H1 (cell line): Measurements from ENCODE around the gene DARS2. TPM values are rescaled to one million over a fixed set of nuclear protein-coding genes. Genes with fewer than 3 reads are reported as not detected.

Experiments used
- CTCF ChIA-PET: fragments of 300-600 bp; sonication (Branson Sonifier 250); formaldehyde crosslinking; loops from one replicate; lab custom pipeline; 2021; ENCODE audit not compliant: partially characterized antibody; lab: Charles Lee
- POLR2A ChIA-PET: fragments of 300-600 bp; sonication (Branson Sonifier 250); formaldehyde crosslinking; loops from one replicate; lab custom pipeline; 2021; ENCODE audit warnings: inconsistent platforms; ENCODE audit not compliant: partially characterized antibody; lab: Charles Lee
- DNase-seq, 2 experiments: peaks; one replicate each; pipeline versions ENCODE4 v3.0.0 to v3.0.0-alpha.2; 2010 to 2022; ENCODE audit warnings: low spot score in 2 of 2, low read depth in 1 of 2, mixed read lengths in 1 of 2
- FAIRE-seq: peaks from 2 replicates; lab custom pipeline; 2011; peaks lifted over from hg19 to GRCh38; lab: Jason Lieb, UNC
- H2AFZ ChIP-seq: 2 replicates; pipeline ENCODE4 v1.8.1; 2012; ENCODE audit warnings: low read length, inconsistent platforms
- H2AK5ac ChIP-seq: 2 replicates; pipeline ENCODE4 v1.6.1; 2013; ENCODE audit warnings: low read depth, low read length
- H2BK120ac ChIP-seq: replicated peaks from 2 replicates; pipeline ENCODE3; 2013; ENCODE audit warnings: low read depth, low read length, inconsistent platforms
- H2BK12ac ChIP-seq: 2 replicates; pipeline ENCODE4 v1.6.1; 2013; ENCODE audit warnings: low read depth, low read length
- H2BK15ac ChIP-seq: 2 replicates; pipeline ENCODE4 v1.6.1; 2013; ENCODE audit warnings: low read length
- H2BK20ac ChIP-seq: 2 replicates; pipeline ENCODE4 v1.6.1; 2013; ENCODE audit warnings: low read length
- H2BK5ac ChIP-seq: 2 replicates; pipeline ENCODE4 v1.6.1; 2013; ENCODE audit warnings: low read depth, low read length
- H3K14ac ChIP-seq: 2 replicates; pipeline ENCODE4 v1.6.1; 2013; ENCODE audit warnings: inconsistent platforms; ENCODE audit not compliant: insufficient read length
- H3K18ac ChIP-seq: 2 replicates; pipeline ENCODE4 v1.6.1; 2013; ENCODE audit warnings: low read length; ENCODE audit errors: extremely low read depth
- H3K23ac ChIP-seq: 2 replicates; pipeline ENCODE4 v1.6.1; 2013; ENCODE audit warnings: inconsistent platforms; ENCODE audit not compliant: insufficient read length
- H3K23me2 ChIP-seq: 2 replicates; pipeline ENCODE4 v1.6.1; 2013; ENCODE audit warnings: low read depth, low read length
- H3K27ac ChIP-seq: 2 replicates; pipeline ENCODE4 v1.6.1; 2011; ENCODE audit warnings: low read depth, low read length, inconsistent platforms
- H3K27me3 ChIP-seq, 4 experiments: replicated peaks in 1 of 4; 1 replicate in 1 of 4; 2 replicates in 3 of 4; pipeline versions ENCODE4 v1.6.1 to v1.8.1; 2011 to 2013; ENCODE audit warnings: low read length in 3 of 4, mild to moderate bottlenecking in 3 of 4, inconsistent platforms in 2 of 4, mixed read lengths in 2 of 4, moderate library complexity in 1 of 4; ENCODE audit not compliant: control insufficient read depth in 3 of 4, insufficient read depth in 3 of 4; ENCODE audit errors: extremely low read depth in 1 of 4
- H3K36me3 ChIP-seq, 4 experiments: 2 replicates each; pipeline versions ENCODE4 v1.6.1 to v1.8.1; 2011 to 2013; ENCODE audit warnings: mild to moderate bottlenecking in 4 of 4, low read length in 3 of 4, moderate library complexity in 2 of 4, control low read depth in 1 of 4, inconsistent platforms in 1 of 4; ENCODE audit not compliant: insufficient read depth in 4 of 4, control insufficient read depth in 2 of 4
- H3K4ac ChIP-seq: replicated peaks from 2 replicates; pipeline ENCODE3; 2013; ENCODE audit warnings: low read length, low read depth, mixed read lengths, inconsistent platforms; ENCODE audit not compliant: insufficient read length
- H3K4me1 ChIP-seq, 4 experiments: replicated peaks in 1 of 4; 1 replicate in 1 of 4; 2 replicates in 3 of 4; pipeline versions ENCODE4 v1.6.1 to v1.8.1; 2011 to 2013; ENCODE audit warnings: low read length in 3 of 4, inconsistent platforms in 2 of 4, mixed read lengths in 1 of 4; ENCODE audit not compliant: insufficient read depth in 4 of 4, control insufficient read depth in 3 of 4
- H3K4me2 ChIP-seq, 2 experiments: 2 replicates each; pipeline versions ENCODE4 v1.6.1 to v1.8.1; 2011 to 2013; ENCODE audit warnings: low read depth in 2 of 2, low read length in 2 of 2, control low read depth in 1 of 2, inconsistent platforms in 1 of 2, mild to moderate bottlenecking in 1 of 2; ENCODE audit not compliant: insufficient read depth in 1 of 2
- H3K4me3 ChIP-seq, 4 experiments: fragments of 200-600, 300-600 bp in 1 of 4; sonication (generic), shearing (Covaris generic), sonication (Bioruptor Twin) in 1 of 4; 2 replicates each; pipeline versions ENCODE4 v1.5.1 to v1.8.1; 2011 to 2016; ENCODE audit warnings: low read length in 4 of 4, low read depth in 3 of 4, control low read depth in 2 of 4, inconsistent platforms in 2 of 4, mild to moderate bottlenecking in 2 of 4, mixed read lengths in 1 of 4, moderate library complexity in 1 of 4; ENCODE audit not compliant: insufficient read depth in 2 of 4; ENCODE audit errors: extremely low read depth in 1 of 4
- H3K56ac ChIP-seq: replicated peaks from 2 replicates; pipeline ENCODE3; 2013; ENCODE audit warnings: low read depth, mild to moderate bottlenecking, mixed read lengths, low read length, inconsistent platforms; ENCODE audit not compliant: insufficient read length
- H3K79me1 ChIP-seq: 2 replicates; pipeline ENCODE4 v1.6.1; 2013; ENCODE audit warnings: low read depth, low read length, control low read depth
- H3K79me2 ChIP-seq, 2 experiments: 2 replicates each; pipeline versions ENCODE4 v1.6.1 to v1.8.1; 2012 to 2013; ENCODE audit warnings: low read length in 2 of 2, mild to moderate bottlenecking in 2 of 2, inconsistent platforms in 1 of 2; ENCODE audit not compliant: insufficient read depth in 2 of 2, control insufficient read depth in 1 of 2
- H3K9ac ChIP-seq, 4 experiments: replicated peaks in 1 of 4; 1 replicate in 1 of 4; 2 replicates in 3 of 4; pipeline versions ENCODE4 v1.6.1 to v1.8.1; 2011 to 2013; ENCODE audit warnings: low read depth in 3 of 4, low read length in 3 of 4, control low read depth in 2 of 4, mild to moderate bottlenecking in 2 of 4, moderate library complexity in 2 of 4, inconsistent platforms in 1 of 4; ENCODE audit errors: extremely low read depth in 1 of 4
- H3K9me3 ChIP-seq, 2 experiments: 2 replicates each; pipeline versions ENCODE4 v1.6.1 to v1.8.1; 2012 to 2013; ENCODE audit warnings: mild to moderate bottlenecking in 2 of 2, moderate library complexity in 2 of 2, control low read depth in 1 of 2, inconsistent platforms in 1 of 2, low read depth in 1 of 2, low read length in 1 of 2, mixed read lengths in 1 of 2; ENCODE audit not compliant: insufficient read depth in 2 of 2
- H4K20me1 ChIP-seq, 2 experiments: replicated peaks in 1 of 2; 2 replicates each; pipeline versions ENCODE3 to v1.8.1; 2011 to 2013; ENCODE audit warnings: inconsistent platforms in 2 of 2, low read length in 2 of 2, mild to moderate bottlenecking in 1 of 2; ENCODE audit not compliant: insufficient read depth in 2 of 2, control insufficient read depth in 1 of 2
- H4K5ac ChIP-seq: 2 replicates; pipeline ENCODE4 v1.6.1; 2013; ENCODE audit warnings: low read length, low read depth, mixed read lengths, inconsistent platforms; ENCODE audit not compliant: insufficient read length
- H4K8ac ChIP-seq: 2 replicates; pipeline ENCODE4 v1.8.0; 2013; ENCODE audit warnings: mild to moderate bottlenecking, moderate library complexity, low read length, inconsistent platforms; ENCODE audit not compliant: insufficient read depth; ENCODE audit errors: extremely low read depth
- H4K91ac ChIP-seq: replicated peaks from 2 replicates; pipeline ENCODE3; 2013; ENCODE audit warnings: low read length, mixed read lengths, inconsistent platforms; ENCODE audit not compliant: insufficient read length
- NRF1 ChIP-seq: IDR thresholded peaks from 2 replicates; pipeline ENCODE4 v1.6.1; 2011; ENCODE audit warnings: mild to moderate bottlenecking, low read depth, low read length, improper control_type of control experiment
- POLR2AphosphoS5 ChIP-seq: IDR thresholded peaks from 2 replicates; pipeline ENCODE4 v1.6.1; 2011; ENCODE audit warnings: low read depth, low read length
- WGBS, 2 experiments: shearing (Covaris generic) in 1 of 2; methylation state at CpG; one replicate each; pipeline versions ENCODE4 v1.1.6 to v1.1.7; 2013 to 2015; ENCODE audit warnings: low lambda C conversion rate in 2 of 2, mixed read lengths in 2 of 2, inconsistent platforms in 1 of 2, low coverage in 1 of 2, missing lambda C conversion rate in 1 of 2; ENCODE audit not compliant: insufficient replicate concordance in 2 of 2, insufficient coverage in 1 of 2, insufficient read length in 1 of 2; ENCODE audit errors: extremely low coverage in 1 of 2, missing lambda C conversion rate in 1 of 2; 5-methylcytosine and 5-hydroxymethylcytosine counted together
- polyA plus RNA-seq, 7 experiments: library from polyadenylated mRNA; depleted of rRNA in 3 of 7; stranded (reverse) in 5 of 7; unstranded in 2 of 7; fragments of >200 nt in 5 of 7; fragments of 200-250 nt in 2 of 7; gene quantifications; 1 replicate in 5 of 7; 2 replicates in 1 of 7; 4 replicates in 1 of 7; pipeline versions ENCODE4 v1.2.1 to v1.2.3, GENCODE V29; 2011 to 2013; ENCODE audit warnings: missing spikeins in 2 of 7, mixed read lengths in 2 of 7
- total RNA-seq: library from RNA; stranded (reverse); fragmentation: NEBNext Ultra II Directional; extraction: Animal tissue kit (Norgen Biotek cat#: 25700); gene quantifications from 2 replicates; pipeline ENCODE4 v1.2.1, GENCODE V29; 2021

DARS2 gene
- total and polyA plus RNA-seq, 2 of the 8 experiments (the other 6 are each of a cell fraction or from before 2014, with no cell fraction given) = 21.0 to 35.2 TPM

DNA sequence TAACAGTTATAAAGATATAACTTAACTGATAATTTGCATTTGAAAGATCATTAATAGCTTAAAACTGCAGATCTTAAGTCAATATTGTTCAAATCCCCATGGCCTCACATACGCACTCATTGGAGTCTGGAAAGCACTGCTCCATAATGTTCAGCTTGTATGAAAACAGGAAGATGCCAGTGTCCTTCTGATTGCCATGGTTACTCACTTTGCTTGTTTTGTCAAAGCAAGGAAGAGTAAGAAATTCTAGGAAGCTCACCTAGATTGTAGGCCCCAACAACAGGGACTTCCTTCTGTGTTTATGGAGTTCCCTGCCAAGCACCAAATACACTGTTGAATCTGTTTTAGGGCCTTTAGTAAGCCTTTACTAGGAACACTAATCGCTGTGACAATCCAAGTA is 32.4 kb downstream of the DARS2 start:
- H2BK15ac ChIP-seq = no peak overlapping the region
- H3K23ac ChIP-seq = no peak overlapping the region
- peaks cover 0 to 9% (median 4%) of the 10 kb centered on the region in 4 experiments; a peak in 5 of 7 replicates for H3K4me1 ChIP-seq
- H2BK12ac ChIP-seq = no peak overlapping the region
- H3K9me3 ChIP-seq = no peaks in the 10 kb centered on the region
- H2BK5ac ChIP-seq = no peak overlapping the region
- H4K20me1 ChIP-seq = peaks cover 0 to 1% of the 10 kb centered on the region in 2 experiments
- TF ChIP-seq POLR2AphosphoS5 (0 out of 2 replicates have a peak, but pooled peaks have one; percentile 40), NRF1 (no peak)
- no peak overlapping the region for H2AK5ac ChIP-seq
- no peak overlapping the region for H3K4ac ChIP-seq
- H3K18ac ChIP-seq = no peak overlapping the region
- no peaks in the 10 kb centered on the region for H3K23me2 ChIP-seq
- H3K9ac ChIP-seq = no peak overlapping the region
- H4K8ac ChIP-seq = no peak overlapping the region
- ChIA-PET CTCF (interaction anchor here (0.5 kb wide), 1 partner anchor 111 kb away, joined by 3 read pairs; no protein-coding TSS in a partner anchor), POLR2A (interaction anchor here (1.0 to 17.5 kb wide), 5 partner anchors 8 to 165 kb away, joined by 3 to 475 read pairs (median 4); partner anchors contain the start of genes GAS5, RC3H1 and ZBTB37)
- FAIRE-seq = no peak
- 90% methylated on average over 2 of the region's 2 CpGs; no CpG with 5 or more reads in 1 of the 2 experiments for WGBS, 2 experiments
- H4K91ac ChIP-seq = no peak overlapping the region
- no peak overlapping the region for H2AFZ ChIP-seq
- H3K36me3 ChIP-seq = peaks cover 6 to 57% (median 25%) of the 10 kb centered on the region in 4 experiments; a peak in 7 of 8 replicates
- no peak overlapping the region for H4K5ac ChIP-seq
- no peak overlapping the region for H3K4me2 ChIP-seq
- H2BK20ac ChIP-seq = no peak overlapping the region
- no peak overlapping the region for H3K27ac ChIP-seq
- H3K4me3 ChIP-seq = no peak overlapping the region
- H3K27me3 ChIP-seq = no peaks in the 10 kb centered on the region
- no peak overlapping the region for H2BK120ac ChIP-seq
- H3K56ac ChIP-seq = no peak overlapping the region
- DNase-seq = no peak
- no peaks in the 10 kb centered on the region for H3K79me2 ChIP-seq
- no peak overlapping the region for H3K14ac ChIP-seq
- no peaks in the 10 kb centered on the region for H3K79me1 ChIP-seq
